ENCODE measurements around the gene RBFOX1.

RBFOX1 gene

DNA sequence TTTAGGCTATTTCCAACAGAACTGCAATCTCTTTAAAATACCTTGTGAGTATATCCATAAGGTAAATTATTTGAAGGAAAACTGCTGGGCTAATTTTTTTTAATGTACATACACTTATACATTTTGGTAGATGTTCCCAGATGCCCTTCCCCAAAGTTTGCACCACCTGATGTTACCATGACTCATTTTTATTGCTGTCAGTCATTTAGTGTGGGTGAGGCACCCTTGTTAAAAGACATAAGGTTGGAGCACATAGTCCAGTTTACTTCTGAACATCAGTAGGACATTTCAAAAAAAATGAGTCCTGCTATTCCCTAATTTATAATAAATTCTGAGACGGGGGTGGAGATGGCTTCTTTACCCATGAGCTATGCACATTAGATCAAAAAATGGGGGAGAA is 138.6 kb downstream of the RBFOX1 start:
- no peak overlapping the region for H3K4me3 ChIP-seq (ENCODE audit: low read depth, low read length)
- in situ Hi-C loops (cut with HindIII; ENCODE audit: low sequenced_read_pairs): no loop called here
- no peak for DNase-seq (ENCODE audit: low read depth, low spot score)
- TF ChIP-seq CTCF (IDR thresholded peaks at IDR 0.05; ENCODE audit: low read depth, low read length): no peak

DNA sequence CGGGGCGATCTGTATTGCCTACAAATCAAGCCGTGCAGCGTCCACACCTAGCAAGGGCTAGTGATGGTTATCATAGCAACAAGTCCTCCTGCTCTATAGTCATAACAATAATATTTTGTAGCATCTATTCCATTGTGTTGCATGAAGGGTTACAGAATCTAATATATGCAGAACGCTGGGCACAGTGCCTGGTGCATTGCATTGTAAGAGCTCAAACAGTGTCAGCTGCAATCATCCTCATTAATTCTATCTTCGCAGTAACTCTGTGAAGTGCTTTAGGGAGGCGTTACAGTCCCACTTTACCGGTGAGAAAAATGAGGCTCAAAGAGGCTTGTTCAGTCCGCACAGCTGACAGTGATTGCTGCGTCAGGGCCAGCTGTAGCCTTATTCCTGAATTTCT is 149.4 kb downstream of the RBFOX1 start:
- TF ChIP-seq CTCF (IDR thresholded peaks at IDR 0.05; ENCODE audit: low read depth, low read length): no peak
- no peak overlapping the region for H3K4me3 ChIP-seq (ENCODE audit: low read depth, low read length)
- no peak for DNase-seq (ENCODE audit: low read depth, low spot score)
- in situ Hi-C loops (cut with HindIII; ENCODE audit: low sequenced_read_pairs): no loop called here

GRCh38 chr16:7482596-7483290 is 150.1 kb downstream of the RBFOX1 start:
- in situ Hi-C loops (cut with HindIII; ENCODE audit: low sequenced_read_pairs): no loop called here
- H3K4me3 ChIP-seq (ENCODE audit: low read depth, low read length): no peak overlapping the region
- DNase-seq (ENCODE audit: low read depth, low spot score): no peak
- no peak for TF ChIP-seq CTCF (IDR thresholded peaks at IDR 0.05; ENCODE audit: low read depth, low read length)

GRCh38 chr16:7487574-7488323 is 155.1 kb downstream of the RBFOX1 start:
- DNase-seq (ENCODE audit: low read depth, low spot score): no peak
- no peak for TF ChIP-seq CTCF (IDR thresholded peaks at IDR 0.05; ENCODE audit: low read depth, low read length)
- H3K4me3 ChIP-seq (ENCODE audit: low read depth, low read length): no peak overlapping the region
- in situ Hi-C loops (cut with HindIII; ENCODE audit: low sequenced_read_pairs): no loop called here

DNA sequence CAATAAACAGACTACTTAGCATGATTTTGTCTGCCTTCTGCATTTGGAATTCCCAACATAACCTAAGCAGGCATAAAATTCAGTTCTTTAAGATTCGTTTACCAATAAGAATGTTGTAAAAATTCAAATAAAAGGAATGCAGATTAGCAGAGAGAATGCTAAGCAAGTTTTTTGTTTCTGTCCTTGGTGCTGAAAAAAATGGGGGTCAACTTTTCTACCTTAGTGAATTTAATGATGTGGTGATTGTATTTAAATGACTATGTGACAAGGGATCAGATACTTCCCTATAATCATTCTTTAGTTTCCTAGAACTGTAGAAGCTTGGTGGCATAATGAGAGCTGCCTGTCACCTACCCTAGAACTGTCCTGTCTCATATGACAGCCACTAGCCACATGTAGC is 159.5 kb downstream of the RBFOX1 start:
- no peak for TF ChIP-seq CTCF (IDR thresholded peaks at IDR 0.05; ENCODE audit: low read depth, low read length)
- in situ Hi-C loops (cut with HindIII; ENCODE audit: low sequenced_read_pairs): no loop called here
- no peak for DNase-seq (ENCODE audit: low read depth, low spot score)
- no peak overlapping the region for H3K4me3 ChIP-seq (ENCODE audit: low read depth, low read length)

DNA sequence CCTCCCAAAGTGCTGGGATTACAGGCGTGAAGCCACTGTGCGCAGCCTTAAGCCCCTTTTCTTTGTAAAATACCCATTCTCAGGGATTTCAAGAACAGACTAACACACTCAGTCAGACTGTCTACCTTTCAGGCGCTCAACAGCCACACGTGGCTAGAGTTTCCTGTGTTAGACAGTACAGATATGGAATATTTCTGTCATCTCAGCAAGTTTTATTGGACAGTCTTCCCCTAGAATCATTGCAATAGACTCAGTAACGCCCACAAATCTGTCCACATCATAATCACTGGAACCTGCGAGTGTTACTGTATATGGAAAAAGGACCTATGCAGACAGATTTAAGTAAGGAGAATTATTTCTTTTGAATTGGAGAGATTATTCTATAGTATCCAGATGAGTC is 160.5 kb downstream of the RBFOX1 start:
- H3K4me3 ChIP-seq (ENCODE audit: low read depth, low read length): no peak overlapping the region
- in situ Hi-C loops (cut with HindIII; ENCODE audit: low sequenced_read_pairs): no loop called here
- TF ChIP-seq CTCF (IDR thresholded peaks at IDR 0.05; ENCODE audit: low read depth, low read length): no peak
- DNase-seq (ENCODE audit: low read depth, low spot score): no peak

Data from astrocyte of the spinal cord (primary cell).